Activated CD8-positive, alpha-beta memory T cell treated with anti-CD3 and anti-CD28 coated beads, Interleukin-2, amount 50 U/mL, for 48 hours (primary cell): ENCODE measurements around the gene MAPRE3.

ENCODE experiments used
- DNase-seq: peaks from one replicate; pipeline ENCODE4 v3.0.0-alpha.2; 2020

MAPRE3 gene

DNA sequence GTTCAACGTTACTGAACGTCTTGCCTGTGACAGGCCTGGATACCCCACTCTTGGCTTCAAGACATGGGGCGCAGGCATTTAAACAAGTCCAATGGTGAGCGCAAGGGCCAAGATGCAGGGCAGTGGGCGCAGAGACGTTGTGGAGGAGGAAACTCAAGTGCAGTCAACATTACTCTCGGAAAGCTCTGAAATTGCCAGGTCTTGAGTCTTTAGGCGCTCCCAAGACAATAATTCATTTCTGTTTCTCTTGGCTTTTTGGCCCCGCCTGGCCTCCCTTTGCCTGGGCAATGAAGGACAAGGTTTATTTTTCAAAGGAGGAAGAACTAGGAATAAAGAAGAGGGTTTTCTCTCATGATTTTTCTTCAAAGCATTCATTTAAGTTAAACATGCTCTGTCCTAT is 49.0 kb downstream of the MAPRE3 start:
- no peak for DNase-seq

DNA sequence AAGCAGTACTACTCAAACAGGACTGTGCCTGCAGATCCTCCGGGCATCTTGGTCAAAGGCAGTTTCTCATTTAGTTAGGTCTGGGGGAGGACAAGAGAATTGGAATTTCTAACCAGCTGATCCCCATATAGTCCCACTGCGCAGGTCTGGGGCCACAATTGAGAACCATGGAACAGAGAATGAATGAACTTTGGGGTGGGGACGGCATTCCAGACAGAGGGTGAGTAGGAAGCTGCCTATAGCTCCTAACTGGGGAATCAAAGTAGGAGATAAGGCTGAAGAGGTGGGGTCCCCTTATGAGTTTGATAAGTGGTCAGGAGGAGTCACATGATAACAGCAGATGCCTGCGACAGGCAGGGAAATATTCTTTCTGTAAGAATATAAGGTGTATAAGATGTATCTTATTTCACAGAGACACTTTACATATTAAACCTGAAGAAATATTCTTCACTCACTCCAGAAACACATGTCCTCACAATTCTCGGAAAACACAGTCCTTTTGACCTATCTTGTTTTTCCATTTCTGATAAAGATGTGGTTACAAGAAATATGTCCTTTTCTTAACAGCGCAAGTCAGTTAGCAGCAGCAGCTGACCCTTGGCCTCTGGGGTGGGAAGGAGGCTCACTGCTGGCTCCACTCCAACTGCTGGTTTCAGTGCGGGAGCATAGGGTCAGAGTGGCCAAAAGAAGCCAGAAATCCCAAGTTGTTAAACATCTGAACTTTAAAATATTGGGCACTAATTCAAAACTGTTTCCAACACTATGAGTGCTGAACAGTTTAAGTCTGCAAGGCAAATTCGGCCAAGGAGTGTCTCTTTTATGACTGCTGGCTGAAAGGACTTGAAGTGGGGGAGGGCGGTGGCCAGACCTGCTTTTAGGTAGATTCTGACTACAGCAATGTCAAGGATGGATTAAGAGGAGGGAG is 49.8 kb downstream of the MAPRE3 start:
- no peak for DNase-seq

DNA sequence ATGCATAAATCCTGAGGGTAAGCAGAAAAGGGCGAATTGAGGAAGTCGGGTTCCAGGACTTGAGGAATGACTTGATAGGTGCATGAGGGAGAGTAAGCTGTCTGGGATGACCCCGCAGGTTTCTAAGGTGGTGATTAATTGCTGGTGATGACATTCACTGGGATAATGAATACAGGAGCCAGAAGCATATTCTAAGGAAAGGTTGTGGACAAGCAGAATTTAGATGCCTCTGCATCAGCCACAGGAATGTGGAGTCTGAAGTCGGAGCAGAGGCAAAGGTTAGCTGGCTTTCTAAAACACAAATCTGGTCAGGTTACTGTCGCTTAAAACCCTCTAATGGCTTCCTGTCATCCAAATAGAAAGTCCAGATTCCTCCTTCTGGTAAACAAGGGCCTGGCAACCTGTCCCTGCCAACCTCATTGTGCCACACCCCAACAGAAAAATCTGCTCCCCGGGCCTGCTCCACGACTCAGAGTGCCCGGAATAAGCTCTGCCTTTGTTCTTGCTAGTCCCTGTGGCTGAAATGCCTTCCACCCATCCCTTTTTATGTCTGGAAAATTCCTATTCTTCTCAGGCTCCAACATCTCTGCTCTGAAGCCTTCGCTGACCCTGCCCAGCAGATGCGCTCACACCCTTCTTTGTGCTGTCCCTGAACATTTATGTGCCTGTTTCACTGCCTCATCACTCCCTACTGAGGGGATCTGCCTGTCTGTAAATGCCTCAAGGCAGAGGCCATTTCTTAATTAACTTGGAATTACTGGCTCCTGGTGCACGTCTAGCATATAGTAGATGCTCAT is 51.0 kb downstream of the MAPRE3 start:
- DNase-seq: no peak

DNA sequence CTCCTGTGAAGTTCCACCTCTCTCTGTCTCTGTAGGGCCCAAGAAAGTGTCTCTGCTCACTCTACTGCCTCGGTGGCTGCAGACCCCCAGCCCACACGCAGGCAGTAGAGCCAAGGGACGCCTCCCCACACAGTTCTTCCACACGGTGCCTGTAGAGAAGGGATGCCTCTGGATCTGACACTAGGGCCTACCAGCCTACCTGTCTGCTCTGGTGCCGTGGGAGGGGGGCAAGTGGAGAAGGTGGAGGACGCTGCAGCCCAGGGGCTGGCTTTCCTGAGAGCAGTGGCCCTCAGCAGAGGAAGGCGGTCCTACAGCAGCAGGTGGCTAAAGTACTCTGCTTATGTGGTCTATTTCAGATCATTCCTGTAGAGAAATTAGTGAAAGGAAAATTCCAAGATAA is 53.3 kb downstream of the MAPRE3 start:
- no peak for DNase-seq

DNA sequence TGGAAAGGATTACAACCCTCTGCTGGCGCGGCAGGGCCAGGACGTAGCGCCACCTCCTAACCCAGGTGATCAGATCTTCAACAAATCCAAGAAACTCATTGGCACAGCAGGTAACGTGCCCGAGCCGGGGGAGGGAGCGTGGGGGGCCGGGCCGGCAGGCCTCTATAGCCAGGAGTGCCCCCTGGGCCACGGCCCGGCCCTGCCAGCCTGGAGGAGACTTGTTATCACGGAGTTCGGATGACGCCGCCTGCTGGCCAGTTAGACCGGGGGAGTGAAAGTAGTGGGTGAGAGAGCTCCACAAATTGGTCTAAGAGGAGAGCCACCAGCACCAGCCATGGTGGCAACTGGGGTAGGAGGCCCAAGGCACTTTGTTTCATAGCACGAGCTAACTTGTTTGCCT is 53.8 kb downstream of the MAPRE3 start:
- DNase-seq: no peak

DNA sequence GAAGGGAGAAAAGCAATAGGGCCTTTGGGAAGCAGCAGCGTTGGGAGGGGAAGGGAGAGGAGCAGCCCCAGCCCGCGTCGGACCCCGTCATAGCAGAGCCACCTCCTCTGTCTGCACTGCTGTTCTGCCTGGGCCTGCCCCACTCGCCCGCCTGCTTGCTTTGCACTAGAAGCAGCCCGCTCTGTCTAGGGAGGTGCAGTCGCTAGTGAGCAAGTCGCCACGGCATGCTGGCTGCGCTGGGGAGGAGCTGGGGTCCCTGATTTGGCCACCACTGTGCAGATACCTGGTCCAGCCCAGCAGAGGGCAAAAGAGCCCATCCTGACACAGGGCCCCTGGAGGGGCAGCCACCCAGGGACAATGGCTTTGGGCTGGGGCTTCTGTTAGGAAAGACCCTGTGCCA is 54.4 kb downstream of the MAPRE3 start:
- DNase-seq: no peak

DNA sequence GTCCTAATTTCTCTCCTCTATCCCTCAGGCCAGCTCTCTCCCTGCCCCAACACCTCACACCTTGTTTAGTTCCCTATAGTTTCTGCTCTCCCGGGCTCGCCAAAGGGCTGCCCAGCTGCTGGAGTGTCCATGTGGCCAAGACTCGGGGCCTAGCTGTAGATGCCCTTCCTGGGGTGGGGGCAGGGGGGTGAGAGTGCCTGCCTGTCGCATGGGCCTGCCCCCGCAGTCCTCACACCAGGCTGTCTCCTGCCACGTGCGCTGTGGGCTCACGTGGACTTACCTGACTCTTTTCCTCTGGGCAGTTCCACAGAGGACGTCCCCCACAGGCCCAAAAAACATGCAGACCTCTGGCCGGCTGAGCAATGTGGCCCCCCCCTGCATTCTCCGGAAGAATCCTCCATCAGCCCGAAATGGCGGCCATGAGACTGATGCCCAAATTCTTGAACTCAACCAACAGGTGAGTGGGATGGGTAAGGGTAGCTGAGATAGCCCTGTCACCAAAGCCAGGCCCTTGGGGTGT is 54.9 kb downstream of the MAPRE3 start:
- no peak for DNase-seq

DNA sequence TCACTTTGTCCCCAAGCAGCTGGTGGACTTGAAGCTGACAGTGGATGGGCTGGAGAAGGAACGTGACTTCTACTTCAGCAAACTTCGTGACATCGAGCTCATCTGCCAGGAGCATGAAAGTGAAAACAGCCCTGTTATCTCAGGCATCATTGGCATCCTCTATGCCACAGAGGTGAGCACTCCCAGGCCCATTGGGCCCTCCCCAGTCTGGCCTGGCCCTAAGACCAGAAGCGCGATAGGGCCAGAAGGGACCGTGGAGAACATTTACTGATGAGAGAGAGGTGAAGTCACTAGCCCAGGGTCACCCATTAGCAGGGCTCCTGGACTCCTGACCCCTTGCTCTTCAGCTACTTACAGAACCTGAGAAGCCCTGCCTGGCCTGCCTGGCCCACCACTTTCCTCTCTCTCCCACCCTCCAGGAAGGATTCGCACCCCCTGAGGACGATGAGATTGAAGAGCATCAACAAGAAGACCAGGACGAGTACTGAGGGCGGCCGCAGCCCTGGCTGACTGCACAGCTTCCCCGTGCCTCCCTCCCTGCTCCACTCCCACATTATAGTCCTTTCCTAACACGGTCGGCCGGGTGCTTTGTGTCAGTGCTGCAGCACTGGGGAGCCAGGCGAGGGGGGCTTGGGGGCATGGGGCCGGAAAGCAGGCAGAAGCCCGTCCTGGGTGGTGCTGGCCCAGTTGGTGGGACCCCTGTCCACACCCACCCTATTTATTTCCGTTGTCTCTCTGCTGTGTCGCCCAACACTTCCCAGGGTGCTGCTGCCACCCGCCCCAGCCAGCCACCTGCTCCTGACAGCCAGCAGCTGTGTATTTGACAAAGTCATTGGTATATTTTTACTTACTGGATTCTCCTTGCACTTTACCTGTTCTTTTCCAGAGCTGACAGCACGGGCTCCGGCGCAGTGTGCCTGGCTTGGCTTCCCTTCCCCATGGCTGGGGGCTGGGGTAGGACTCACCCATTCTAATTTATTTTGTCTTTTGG is 55.7 kb downstream of the MAPRE3 start:
- no peak for DNase-seq

DNA sequence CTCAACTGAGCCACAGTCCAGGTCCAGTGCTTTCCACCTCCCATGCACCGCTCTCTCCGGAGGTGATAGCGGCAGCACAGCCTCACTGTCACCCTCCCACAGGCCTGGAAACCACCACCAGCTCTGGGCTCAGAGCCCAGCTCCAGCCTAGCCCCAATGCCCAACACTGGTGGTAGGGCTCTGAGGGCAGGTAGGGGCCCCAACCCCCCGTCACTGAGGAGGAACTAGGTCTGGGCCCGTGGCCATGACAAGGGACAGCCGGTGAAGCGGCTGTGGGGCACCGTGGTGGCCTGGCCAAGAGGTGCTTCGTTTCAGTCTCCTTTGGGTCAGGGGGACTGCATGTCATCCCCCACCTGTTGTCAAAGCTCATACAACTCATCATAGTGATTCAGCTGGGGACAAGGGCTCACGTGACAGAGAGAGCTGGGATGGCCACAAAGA is 56.8 kb downstream of the MAPRE3 start:
- DNase-seq: no peak

DNA sequence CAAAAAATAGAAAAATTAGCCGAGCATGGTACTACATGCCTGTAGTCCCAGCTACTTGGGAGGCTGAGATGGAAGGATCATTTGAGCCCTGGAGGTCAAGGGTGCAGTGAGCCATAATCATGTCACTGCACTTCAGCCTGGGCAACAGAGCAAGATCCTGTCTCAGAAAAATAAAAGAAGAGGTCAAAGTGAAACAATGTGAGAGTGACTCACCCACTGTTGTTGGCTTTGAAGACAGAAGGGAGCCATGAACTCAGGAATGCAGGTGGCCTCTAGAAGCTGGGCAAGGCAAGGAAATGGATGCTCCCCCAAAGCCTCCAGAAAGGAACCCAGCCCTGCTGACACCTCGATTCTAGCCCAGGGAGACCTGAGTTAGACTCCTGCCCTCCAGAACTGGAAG is 58.6 kb downstream of the MAPRE3 start:
- DNase-seq: no peak

DNA sequence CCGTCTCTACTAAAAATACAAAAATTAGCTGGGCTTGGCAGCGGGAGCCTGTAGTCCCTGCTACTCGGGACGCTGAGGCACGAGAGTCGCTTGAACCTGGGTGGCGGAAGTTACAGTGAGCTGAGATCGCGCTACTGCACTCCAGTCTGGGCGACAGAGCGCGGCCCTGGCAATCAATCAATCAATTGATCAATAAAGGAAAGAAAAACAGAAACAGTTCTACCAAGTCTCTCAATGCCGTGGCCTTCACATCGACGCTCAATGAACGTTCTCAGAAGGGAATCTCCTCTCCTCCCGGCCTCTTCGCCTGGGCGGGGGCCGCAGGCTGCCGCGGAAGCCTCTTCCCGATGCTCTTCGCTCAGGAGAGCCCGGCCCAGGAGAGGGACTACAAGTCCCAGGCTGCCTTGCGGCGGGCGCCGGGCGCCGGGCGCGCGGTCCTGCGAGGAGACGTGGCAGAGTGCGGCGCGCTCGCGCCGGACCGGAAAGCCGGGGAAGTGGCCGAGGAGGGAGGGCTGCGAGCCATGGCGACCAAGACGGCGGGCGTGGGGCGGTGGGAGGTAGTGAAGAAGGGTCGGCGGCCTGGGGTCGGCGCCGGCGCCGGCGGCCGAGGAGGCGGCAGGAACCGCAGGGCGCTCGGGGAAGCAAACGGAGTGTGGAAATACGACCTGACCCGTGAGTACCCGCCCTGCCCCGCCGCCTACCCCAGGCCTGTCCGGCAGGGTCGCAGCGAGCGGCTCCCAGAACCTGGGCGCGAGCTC is 62.2 kb downstream of the MAPRE3 start, which contains the start of gene TMEM214:
TMEM214 (plus strand) TSS at position 471 of the 758 bp plus-strand sequence; CDS start at position 522, 51 bp downstream.
- DNase-seq: peak; percentile 93

DNA sequence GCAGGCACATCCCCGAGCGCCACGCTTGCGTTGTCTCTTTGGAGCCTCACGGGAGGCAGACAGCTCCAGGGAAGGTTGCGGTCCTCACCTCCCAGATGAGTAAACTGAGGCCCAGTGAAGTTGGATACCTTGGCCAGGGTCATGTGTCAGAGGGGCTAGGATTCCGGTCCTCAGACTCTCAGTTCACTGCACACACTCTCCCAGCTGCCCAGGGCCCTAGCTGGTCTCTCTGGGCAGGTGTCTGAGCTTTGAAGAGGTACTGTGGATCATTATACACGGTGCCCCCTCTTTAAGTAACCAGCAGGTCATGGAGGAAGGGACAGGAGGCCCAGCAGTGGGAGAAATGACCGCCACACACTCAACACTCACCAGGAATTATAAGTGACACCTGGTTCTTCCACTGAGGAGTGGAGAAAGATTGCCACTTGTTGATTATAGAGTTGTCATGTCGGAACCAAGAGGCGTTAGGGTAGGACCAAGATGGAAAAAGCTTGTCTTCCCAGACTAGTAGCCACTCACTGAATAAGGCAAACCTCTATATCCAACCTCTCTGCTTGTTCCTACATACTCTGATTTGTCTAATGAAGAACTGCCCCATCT is 62.9 kb downstream of the MAPRE3 start:
- no peak for DNase-seq

DNA sequence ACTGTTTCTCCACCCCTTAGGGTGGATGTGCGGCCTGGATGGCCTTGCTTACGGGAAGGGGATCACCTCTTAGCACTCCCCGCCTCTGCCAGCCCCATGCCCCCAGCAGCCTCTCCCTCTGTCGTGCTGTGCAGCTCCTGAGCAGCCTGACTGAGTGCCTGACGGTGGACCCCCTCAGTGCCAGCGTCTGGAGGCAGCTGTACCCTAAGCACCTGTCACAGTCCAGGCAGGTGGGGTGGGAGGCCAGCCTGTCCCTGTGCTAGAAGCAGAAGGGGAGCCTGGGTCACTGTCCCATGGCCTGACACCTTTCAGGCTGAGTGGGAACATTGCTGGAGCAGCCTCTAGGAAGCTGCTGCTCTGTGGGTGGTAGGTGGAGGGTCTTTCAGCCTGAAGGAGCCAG is 67.6 kb downstream of the MAPRE3 start:
- no peak for DNase-seq

DNA sequence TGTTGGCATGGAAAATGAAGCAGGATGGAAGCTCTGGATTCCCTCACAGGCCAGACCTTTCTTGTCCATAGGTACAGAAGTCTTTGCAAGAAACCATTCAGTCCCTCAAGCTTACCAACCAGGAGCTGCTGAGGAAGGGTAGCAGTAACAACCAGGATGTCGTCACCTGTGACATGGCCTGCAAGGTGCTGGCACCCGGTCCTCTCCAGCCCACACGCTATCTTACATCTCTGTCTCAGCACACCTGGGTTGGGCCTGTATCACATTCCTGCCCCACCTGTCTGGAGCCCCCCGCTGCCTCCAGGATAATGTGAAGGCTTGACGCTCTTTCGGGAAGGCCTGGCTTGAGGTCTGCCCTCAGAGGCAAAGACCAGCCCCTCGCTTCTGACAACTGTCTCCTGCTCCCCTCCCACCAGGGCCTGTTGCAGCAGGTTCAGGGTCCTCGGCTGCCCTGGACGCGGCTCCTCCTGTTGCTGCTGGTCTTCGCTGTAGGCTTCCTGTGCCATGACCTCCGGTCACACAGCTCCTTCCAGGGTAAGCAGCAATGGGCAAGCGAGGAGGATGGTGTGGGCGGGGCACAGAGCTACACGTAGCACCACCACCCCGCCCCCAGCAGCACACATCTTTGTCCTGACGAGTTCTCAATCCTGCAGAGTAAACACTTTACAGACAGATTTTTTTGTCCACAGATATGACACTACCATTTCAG is 68.3 kb downstream of the MAPRE3 start:
- no peak for DNase-seq

DNA sequence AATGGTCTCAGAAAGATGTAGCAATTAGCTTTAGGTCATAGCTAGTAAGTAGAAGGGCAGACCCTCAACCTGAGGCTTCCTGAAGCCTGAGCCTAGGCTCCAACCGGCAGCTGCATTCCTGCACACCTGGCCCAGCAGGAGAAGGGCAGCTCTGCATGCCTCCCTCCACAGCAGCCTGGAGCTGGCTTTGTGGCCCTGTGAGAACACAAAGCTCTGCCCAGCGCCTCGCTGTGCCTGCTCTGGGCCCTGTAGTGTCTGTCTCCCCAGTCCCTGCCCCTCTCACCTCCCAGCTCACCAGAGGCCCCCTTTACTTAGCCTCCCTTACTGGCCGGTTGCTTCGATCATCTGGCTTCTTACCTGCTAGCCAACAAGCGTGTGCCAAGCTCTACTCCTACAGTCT is 69.0 kb downstream of the MAPRE3 start:
- no peak for DNase-seq

DNA sequence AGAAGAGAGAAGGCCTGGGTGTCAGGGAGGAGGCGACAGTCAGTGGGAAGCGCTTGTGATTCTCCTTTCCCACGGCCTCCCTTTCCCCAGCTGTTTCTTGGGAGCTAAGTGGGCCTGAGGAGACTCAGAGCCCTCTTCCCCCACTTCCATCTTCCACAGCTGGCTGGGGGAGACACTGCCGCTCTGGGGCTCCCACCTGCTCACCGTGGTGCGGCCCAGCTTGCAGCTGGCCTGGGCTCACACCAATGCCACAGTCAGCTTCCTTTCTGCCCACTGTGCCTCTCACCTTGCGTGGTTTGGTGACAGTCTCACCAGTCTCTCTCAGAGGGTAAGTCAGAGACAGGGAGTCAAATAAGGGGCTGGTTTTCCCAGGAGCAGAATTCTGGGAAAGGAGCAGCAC is 69.4 kb downstream of the MAPRE3 start:
- DNase-seq: no peak

DNA sequence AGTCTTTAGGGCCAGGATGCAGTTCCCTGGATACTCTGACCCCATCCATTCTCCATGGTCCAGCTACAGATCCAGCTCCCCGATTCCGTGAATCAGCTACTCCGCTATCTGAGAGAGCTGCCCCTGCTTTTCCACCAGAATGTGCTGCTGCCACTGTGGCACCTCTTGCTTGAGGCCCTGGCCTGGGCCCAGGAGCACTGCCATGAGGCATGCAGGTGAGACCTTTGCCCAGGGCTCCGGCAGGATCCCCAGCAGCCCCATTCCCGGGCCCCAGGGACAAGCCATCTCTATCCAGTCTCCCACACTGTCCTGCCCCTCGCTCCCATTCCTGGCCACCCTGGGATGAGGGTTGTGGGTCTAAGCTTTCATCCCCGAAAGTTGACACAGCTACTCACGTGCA is 69.8 kb downstream of the MAPRE3 start:
- DNase-seq: no peak

DNA sequence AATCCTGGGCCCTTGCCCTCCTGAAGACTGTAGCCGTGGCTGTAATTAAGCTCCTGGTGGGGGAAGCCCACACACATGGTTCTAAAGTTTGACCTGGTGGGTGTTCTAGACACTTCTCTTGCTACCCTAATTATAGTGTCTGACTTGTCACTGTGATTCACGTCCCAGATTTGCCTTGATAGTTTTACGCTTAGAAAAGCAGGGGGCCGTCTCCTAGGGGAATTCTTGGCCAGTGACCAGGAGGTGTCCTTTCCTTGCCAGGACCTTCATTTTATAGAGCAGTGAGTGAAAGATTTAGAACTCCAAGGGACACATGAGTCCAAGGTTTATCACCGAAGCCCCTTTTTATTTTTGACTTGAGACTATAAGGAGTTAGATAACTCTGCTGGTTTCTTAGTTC is 71.3 kb downstream of the MAPRE3 start:
- DNase-seq: no peak

DNA sequence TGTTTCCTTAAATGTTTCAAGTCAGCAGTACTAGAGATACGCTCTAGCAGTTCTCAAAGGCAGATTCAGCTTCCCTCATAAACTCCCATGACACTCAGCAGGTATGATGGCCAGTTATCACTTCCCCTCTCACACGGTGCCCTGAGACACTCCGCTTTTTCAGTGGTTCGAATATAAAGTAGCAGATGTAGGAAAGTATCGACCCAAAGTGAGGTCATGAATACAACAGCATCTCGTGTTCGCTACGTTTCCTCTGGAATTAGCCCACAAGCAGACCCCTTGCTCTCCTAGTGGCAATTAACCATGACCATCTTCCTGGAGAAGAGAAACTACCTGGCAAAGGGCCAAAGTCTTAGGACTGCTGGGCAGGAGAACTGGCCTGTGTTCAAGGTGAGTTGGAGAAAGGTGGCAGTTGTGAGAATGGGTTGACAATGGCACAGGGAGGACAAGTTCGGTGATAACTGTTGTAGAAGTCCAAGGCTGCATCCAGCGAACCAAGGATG is 71.8 kb downstream of the MAPRE3 start:
- DNase-seq: no peak

DNA sequence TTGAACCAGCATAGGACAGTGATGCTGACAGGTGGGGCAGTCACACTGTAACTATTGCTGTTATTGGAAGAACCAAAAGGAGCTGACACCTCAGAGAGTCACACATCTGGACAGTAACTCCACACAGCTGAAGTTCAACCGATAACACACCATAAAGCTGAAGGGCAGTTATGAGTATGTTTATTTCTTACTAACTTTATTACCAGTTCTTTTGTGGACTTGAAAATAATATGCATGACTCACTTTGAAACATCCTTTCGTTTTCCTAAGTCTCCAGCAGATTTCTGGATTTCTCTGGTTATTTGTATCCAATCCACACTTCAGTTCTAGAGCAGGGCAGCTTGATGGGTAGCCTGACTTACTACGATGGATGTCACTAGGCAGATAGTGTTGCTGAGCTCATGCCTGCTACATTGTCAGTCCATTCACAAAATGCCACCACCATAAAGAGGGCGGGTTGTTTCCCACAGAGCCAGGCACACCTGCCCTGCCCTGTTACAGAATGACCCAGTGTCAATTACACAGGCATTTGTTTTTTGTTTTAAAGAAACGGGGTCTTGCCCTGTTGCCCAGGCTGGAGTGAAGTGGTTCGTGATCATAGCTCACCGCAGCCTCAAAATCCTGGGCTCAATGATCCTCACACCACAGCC is 72.7 kb downstream of the MAPRE3 start:
- no peak for DNase-seq
